H54 (cell line): ENCODE data around the gene PRDM11.
"Not testable (repeated sequence)": the region's sequence is repeated elsewhere in the genome, so short reads cannot be mapped to it uniquely, and the experiment has no call there.

Experiments
- DNase-seq: peaks from one replicate; pipeline ENCODE4 v3.0.0; 2011; ENCODE audit warnings: low spot score, mixed read lengths; ENCODE audit not compliant: insufficient read length
- FAIRE-seq: peaks from 3 replicates; lab custom pipeline; 2011; peaks lifted over from hg19 to GRCh38; lab: Jason Lieb, UNC
- POLR2A ChIP-seq: IDR thresholded peaks from 2 replicates; pipeline ENCODE4 v1.6.1; 2011; ENCODE audit warnings: low read depth, mild to moderate bottlenecking, low read length

PRDM11 gene

DNA sequence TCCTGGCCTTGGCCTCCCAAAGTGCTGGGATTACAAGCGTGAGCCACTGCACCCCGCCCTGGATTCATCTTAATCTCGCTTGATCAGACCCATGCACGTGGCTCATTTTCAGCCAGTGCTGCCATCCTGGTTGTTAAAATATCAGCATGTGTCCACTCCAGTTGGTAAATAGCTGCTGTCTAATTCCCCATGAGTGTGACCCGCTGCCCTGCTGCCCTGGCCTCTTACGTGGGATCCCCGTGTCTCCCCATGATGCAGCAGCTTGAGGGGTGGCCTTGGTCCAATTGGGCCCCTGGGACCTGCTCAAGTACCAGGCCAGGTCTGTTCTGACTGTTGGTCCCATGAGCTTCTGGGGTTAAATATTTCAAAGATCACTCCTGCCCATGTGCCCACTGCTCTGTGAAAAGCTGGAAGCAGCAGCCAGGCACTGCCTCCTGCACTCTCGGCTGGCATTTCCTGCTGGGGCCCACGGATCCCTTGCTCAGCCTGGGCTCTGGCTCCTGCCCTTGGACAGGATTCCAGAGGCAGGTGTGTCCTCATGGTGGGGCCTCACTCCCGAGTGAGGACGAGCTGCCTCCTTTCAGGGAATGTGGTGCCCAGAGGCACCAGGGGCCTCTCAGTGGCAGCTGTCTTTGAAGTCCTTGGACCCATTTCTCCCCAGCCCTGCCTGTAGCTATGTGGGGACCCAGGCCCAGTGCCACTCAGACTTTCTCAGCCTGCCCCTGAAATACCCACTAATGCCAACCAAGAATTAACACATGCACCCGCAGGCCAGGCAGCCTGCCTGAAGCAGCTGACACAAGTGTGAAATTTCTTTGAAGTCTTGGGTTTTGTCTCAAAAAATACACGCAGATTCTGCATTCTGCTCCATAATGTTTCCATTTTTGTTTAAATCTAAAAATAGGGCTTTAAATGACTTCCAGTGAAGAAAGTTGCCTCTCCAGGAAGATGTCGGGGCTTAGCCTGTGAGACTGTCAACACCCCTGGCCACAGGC, 38.1 kb upstream of the PRDM11 start:
- FAIRE-seq (no peak), DNase-seq (no peak)
- no peak for TF ChIP-seq POLR2A

DNA sequence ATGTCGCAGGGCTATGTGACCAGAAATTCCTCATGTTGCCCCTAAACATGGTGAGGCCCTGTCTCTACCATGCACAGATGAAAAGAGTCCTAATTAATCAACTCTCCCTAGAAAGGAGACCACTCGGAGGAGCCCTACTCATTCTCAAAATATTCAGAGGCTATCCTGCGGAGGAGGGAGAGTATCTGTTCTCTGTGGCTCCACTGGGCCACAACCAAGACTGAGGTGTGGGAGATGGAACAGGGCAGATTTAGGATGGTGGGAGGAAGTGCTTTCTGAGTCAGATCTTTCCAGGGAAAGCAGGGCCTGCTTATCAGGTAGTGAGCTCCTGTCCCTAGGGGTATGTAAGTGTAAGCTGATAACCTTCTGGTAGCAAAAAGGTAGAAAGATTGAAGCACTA, 37.0 kb upstream of the PRDM11 start:
- TF ChIP-seq POLR2A: no peak
- no peak for DNase-seq
- no peak for FAIRE-seq

DNA sequence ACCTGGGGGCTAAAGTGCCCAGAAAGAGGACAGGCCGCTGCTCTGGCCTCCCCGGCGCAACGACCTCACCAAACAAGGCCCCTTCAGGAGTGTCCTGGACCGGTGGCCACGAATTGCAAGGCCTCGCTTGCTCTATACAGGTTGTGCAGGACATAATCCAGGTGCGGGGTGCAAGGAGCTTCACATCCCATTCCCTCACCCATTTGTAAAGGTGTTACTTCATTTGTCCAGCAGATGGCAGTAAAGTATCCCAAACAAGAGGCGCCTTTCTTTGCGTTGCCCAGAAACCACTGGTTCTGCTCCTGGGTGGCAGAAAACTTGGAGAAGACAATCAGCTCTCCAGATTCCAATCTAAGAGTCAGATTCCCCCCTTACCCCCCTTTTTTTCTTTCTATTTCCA, 35.9 kb upstream of the PRDM11 start:
- DNase-seq (no peak), FAIRE-seq (peak; percentile 75)
- no peak for TF ChIP-seq POLR2A

DNA sequence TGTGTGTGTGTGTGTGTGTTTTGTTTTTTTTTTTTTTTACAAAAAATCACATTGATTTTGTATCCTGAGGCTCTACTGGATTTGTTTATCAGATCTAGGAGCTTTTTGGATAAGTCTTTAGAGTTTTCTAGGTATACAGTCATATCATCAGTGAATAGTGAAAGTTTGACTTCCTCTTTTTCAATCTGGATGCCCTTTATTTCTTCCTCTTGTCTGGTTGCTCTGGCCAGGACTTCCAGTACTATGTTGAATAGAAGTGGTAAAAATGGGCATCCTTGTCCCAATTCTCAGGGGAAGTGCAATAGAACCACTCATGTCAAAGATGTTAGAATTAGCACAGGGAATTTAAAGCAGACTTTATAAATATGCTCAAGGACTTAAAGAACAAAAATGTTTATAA, 32.6 kb upstream of the PRDM11 start:
- no peak for DNase-seq
- TF ChIP-seq POLR2A: no peak
- no peak for FAIRE-seq

DNA sequence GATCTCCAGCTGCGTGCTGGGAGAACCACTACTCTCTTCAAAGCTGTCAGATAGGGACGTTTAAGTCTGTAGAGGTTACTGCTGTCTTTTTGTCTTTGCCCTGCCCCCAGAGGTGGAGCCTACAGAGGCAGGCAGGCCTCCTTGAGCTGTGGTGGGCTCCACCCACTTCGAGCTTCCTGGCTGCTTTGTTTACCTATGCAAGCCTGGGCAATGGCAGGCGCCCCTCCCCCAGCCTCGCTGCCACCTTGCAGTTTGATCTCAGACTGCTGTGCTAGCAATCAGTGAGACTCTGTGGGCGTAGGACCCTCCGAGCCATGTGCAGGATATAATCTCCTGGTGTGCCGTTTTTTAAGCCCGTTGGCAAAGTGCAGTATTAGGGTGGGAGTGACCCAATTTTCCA, 18.6 kb upstream of the PRDM11 start:
- not testable (repeated sequence) for FAIRE-seq, DNase-seq

DNA sequence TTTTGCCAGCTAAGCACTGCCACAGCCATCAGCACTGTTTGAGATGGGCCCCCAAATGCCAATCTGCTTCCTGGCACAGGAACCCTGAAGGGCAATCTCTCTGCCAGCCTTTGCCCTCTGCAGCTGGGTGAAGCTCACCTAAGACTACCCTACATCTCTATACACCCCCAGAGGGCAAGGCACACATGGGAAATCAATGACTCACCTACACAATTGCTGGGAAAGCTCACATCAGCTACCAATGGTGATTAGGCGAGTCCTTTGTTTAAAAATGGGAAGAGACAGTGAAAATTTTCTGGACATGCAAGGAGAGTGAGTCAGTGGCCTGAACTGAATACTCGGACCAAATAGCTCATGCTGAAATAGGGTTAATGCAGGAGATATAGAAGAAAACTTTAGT, 12.6 kb upstream of the PRDM11 start:
- FAIRE-seq: no peak
- DNase-seq: no peak
- no peak for TF ChIP-seq POLR2A

DNA sequence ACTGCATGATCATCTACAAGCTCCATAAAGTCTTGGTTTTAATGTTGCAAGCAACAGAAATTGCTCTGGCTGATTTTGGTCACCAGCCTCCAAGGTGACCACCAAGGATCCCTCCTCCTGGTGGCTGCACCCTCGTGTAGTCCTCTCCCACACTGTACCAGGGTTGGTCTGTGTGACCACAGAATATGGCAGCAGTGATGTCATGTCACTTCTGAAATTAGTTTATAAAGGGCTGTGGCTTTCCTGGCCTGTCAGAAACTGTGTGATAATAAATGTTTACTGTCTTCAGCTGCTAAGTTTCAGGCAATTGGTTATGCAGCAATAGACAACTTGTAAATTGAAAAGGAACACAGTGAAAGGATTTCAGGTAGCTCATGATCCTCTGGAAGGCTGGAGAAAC, 5.3 kb upstream of the PRDM11 start:
- TF ChIP-seq POLR2A: no peak
- FAIRE-seq (no peak), DNase-seq (no peak)

DNA sequence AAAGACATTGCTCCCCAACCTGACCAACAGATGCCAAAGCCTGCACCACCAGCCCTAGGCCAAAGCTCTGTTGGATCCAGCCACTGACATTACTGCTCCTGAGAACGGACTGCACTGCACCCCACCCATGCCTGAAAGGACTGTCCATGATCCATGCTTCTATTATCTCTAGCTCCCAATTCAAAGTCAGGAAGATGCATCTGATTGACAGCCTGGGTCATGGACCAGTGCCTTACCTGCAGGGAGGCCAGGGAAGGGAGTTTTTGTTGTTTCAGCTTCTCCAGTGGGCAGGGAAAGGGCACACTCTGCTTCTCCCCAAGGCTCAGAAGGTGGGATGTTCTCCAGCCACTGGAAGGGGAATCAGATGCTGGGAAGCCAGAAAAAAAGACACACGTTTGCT, 4.8 kb upstream of the PRDM11 start:
- no peak for TF ChIP-seq POLR2A
- FAIRE-seq: no peak
- no peak for DNase-seq

DNA sequence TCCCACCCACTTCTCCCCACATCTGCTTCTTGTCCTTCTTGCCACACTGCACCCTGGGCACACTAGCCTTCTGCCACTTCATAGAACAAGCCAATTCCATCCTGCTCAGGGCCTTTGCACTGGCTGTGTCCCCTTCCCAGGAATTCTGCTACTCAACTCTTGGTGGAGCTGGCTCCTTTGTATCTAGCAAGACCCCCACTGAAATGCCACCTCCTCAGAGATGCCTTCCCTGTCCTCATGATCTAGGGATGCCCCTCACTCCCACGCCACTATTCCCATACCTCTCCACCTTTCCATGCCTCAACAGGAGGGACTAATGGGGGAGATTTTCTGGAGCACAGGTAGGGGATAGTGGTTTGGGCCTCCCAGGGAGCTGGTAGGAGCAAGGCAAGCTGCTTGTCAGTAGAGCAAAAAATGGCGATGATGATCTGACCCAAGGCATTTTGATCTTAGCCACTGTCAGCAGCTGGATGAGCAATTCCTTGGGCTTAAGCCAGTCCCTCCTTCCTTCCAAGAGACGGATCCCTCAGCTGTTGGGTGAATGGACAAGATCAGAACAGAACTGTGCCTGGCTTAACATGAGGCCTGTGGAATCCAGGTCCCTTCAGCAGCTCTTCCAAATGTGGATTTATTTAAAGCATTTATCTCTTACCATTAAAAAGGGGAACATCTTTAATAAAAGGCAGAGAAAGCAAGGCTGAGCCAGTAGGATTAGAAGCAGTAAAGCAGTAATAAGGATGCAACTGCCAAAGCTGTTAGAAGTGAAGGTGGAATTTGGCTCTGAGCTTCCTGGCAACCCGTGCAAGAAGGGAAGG, 4.0 kb upstream of the PRDM11 start:
- TF ChIP-seq POLR2A: no peak
- DNase-seq: peak; percentile 49
- no peak for FAIRE-seq

DNA sequence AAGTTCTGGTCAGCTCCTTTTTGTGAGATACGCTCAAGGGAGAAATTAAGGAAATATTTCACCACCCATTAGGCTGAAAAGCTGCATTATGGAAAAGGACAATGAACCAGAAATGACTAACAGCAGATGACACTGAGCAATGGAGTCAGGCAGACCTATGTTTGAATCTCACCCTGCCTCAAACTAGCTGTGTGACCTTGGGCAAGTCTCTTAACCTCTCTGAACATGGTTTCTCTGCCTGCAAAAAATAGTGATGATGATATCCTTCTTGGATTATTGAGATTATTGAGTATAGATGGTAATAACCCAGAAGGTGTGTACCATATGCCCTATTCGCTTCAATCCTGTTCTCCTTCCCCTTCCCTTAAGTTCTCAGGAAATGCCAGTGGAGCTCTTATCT, 2.9 kb upstream of the PRDM11 start:
- DNase-seq (no peak), FAIRE-seq (no peak)
- TF ChIP-seq POLR2A: no peak

DNA sequence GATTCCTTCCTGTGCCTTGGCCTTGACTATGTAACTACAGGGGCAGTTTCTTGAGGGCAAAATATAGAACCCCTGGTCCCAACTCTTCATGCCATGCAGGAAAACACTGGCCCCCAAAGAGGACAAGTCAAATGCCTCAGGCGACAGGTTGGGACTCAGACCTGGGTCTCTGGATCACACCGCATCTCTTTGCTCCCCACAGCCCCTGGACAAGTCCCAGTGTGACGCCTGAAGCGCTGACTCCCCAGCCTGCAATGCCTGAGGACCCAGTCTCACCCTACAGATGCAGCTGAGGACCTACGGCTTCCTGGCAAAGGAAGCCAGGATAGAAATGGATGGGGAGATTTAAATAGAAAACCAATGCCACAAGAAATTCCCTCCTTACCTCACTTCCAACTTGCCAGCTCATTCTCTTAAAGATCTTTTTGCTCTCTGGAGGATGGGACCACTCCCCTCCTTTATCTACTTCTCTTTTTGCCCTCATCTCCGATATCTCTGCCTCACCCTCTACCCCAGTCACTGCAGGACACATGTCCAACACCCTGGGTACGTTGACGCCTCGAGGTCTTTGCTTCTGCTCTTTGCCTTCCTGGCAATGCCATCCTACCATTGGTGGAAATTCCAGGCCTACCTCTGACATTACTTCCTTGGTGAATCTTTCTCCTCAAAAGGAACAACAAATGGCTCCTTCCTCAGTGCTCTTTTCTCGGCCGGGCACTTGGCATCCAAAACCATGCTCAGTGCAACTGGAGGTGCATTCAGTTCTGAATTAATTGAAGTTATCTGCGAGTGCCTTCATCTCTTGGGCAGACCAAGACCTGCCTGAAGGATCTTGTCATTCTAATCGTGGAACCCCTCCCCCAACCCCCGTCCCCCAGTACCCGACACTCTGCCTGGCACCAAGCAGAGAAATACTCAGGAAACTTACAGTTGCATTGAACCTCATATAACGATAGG, 2.0 kb upstream of the PRDM11 start:
- DNase-seq: no peak
- no peak for FAIRE-seq
- no peak for TF ChIP-seq POLR2A

DNA sequence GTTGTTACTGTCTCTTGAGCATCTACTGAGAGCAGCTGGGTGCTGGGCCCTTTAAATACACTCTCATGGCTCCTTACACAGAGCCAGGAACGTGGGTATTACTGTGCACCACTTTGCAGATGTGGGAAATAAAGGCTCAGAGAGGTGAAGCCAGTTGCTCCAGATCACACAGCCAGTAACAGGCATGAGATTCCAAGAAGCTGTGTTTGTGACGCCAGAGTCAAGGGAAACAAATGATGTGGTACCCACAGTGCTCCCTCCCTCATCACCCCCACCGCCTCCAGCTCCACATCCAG, 1.4 kb upstream of the PRDM11 start:
- TF ChIP-seq POLR2A: no peak
- DNase-seq: no peak
- no peak for FAIRE-seq

DNA sequence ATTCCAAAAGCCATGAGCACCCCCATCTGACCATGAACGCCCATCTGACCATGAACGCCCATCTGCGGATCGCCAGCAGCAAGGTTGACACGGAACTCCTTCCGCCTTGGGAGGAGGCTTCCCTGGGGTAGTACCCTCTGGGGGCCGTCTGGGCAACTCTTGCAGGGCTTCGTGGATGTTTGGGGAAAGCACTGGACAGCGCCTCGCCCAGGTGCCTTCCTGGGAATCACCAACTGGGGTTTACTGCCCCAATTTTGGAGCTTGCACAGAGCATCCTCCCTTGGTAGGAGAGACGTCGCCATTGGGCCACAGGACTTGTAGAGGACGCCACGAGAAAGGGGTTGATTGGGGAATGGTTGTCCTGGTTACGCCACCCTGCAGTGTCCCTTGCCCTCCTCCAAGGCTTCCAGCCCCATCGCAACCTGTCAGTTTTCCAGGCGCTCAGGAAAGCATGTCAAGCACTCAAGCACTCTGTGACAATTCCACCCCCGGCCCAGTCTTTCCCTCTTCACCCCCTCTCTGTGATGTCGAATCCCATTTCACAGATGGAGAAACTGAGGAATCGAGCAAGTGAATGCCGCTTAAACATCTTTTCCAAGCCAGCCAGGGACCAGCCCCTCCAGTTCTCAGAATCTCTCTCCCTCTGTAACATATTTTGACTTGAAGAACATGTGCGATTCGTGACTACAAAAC, 914 bp upstream of the PRDM11 start:
- 0 out of 2 replicates have a peak, but pooled peaks have one; percentile 13 for TF ChIP-seq POLR2A
- FAIRE-seq: no peak
- no peak for DNase-seq
